PC-9 (cell line): ENCODE results near the gene PAPSS2. TPM values are rescaled to one million over a fixed set of nuclear protein-coding genes. Genes with fewer than 3 reads are reported as not detected.

Experiments
- BruUV-seq: library from RNA; stranded (reverse); fragments of 400-500 nt; replicated peaks from 2 replicates; lab custom pipeline; 2021; lab: Mats Ljungman, UMichigan
- CTCF ChIA-PET: fragments of 300-600 bp; sonication (Branson Sonifier 250); formaldehyde crosslinking; loops from one replicate; lab custom pipeline; 2022; ENCODE audit warnings: antibody characterized with exemption; lab: Charles Lee
- POLR2A ChIA-PET: fragments of 300-600 bp; sonication (Branson Sonifier 250); formaldehyde crosslinking; loops from one replicate; lab custom pipeline; 2022; ENCODE audit warnings: antibody characterized with exemption; ENCODE audit not compliant: unreplicated experiment; lab: Charles Lee
- DNase-seq, 2 experiments: peaks; one replicate each; pipeline versions ENCODE4 v3.0.0 to v3.0.0-alpha.2; 2015 to 2022; ENCODE audit warnings: mixed read lengths in 1 of 2
- H2AFZ ChIP-seq: fragments of 200-600 bp; sonication (generic); 2 replicates; pipeline ENCODE4 v1.8.1; 2017; ENCODE audit warnings: antibody characterized with exemption
- H3F3A ChIP-seq: fragments of 200-600 bp; sonication (generic); 2 replicates; pipeline ENCODE4 v1.8.1; 2017; ENCODE audit warnings: antibody characterized with exemption, mild to moderate bottlenecking, low read depth; ENCODE audit not compliant: insufficient read depth
- H3K27ac ChIP-seq: fragments of 200-600 bp; sonication (generic); 2 replicates; pipeline ENCODE4 v1.6.1; 2016; ENCODE audit warnings: mixed run types
- H3K27me3 ChIP-seq: fragments of 200-600 bp; sonication (generic); 2 replicates; pipeline ENCODE4 v1.6.1; 2016; ENCODE audit warnings: low read depth, mixed run types; ENCODE audit not compliant: insufficient read depth
- H3K36me3 ChIP-seq: fragments of 200-600 bp; sonication (generic); 2 replicates; pipeline ENCODE4 v1.6.1; 2016; ENCODE audit warnings: low read depth, mixed run types
- H3K4me1 ChIP-seq: fragments of 200-600 bp; sonication (generic); replicated peaks from 2 replicates; pipeline ENCODE4 v1.6.1; 2016; ENCODE audit warnings: mixed run types; ENCODE audit not compliant: insufficient read depth
- H3K4me2 ChIP-seq: fragments of 200-600 bp; sonication (generic); 2 replicates; pipeline ENCODE4 v1.6.1; 2017; ENCODE audit warnings: mixed run types
- H3K4me3 ChIP-seq: fragments of 200-600 bp; sonication (generic); 2 replicates; pipeline ENCODE4 v1.6.1; 2016; ENCODE audit warnings: mixed run types
- H3K79me2 ChIP-seq: fragments of 200-600 bp; sonication (generic); 2 replicates; pipeline ENCODE4 v1.6.1; 2017; ENCODE audit warnings: low read depth, mixed run types
- H3K9me2 ChIP-seq: fragments of 200-600 bp; sonication (generic); 2 replicates; pipeline ENCODE4 v1.8.1; 2017; ENCODE audit warnings: mild to moderate bottlenecking; ENCODE audit not compliant: insufficient read depth
- H3K9me3 ChIP-seq: fragments of 200-600 bp; sonication (generic); 2 replicates; pipeline ENCODE4 v1.8.1; 2016; ENCODE audit warnings: low read depth; ENCODE audit not compliant: insufficient read depth
- H4K20me1 ChIP-seq: fragments of 200-600 bp; sonication (generic); 2 replicates; pipeline ENCODE4 v1.8.1; 2017; ENCODE audit not compliant: insufficient read depth
- CTCF ChIP-seq: fragments of 200-600 bp; sonication (generic); conservative IDR thresholded peaks from 2 replicates; pipeline ENCODE4 v1.6.1; 2017; ENCODE audit warnings: mixed run types, antibody characterized with exemption, mild to moderate bottlenecking, moderate library complexity
- EZH2 ChIP-seq: fragments of 200-600 bp; sonication (generic); IDR thresholded peaks from 2 replicates; pipeline ENCODE4 v1.8.0; 2017; ENCODE audit warnings: antibody characterized with exemption, low read depth
- intact Hi-C: fragments of 100-400 bp; cut with micrococcal nuclease; formaldehyde crosslinking; loops from one replicate; pipeline ENCODE4 v1.10.0; 2022; ENCODE audit not compliant: unreplicated experiment
- total RNA-seq: library from RNA; stranded (reverse); gene quantifications from 2 replicates; pipeline ENCODE4 v1.2.3, GENCODE V29; 2021

Gene PAPSS2
- total RNA-seq, 1 experiment from 2014 or later = 37.4 TPM

- Histone ChIP-seq H2AFZ (no peak overlapping the region), H3K27me3 (no peaks in the 10 kb centered on the region), H3K36me3 (no peaks in the 10 kb centered on the region), H3K9me2 (no peaks in the 10 kb centered on the region), H3K4me2 (no peak overlapping the region), H3K4me1 (peaks cover 14% of the 10 kb centered on the region), H3K4me3 (no peak overlapping the region), H3F3A (peaks cover 10% of the 10 kb centered on the region; the same call in 1 of the 2 replicates), H4K20me1 (no peaks in the 10 kb centered on the region), H3K79me2 (no peaks in the 10 kb centered on the region), H3K9me3 (no peaks in the 10 kb centered on the region), H3K27ac (no peak overlapping the region)
- TF ChIP-seq EZH2 = no peak
- no peak for TF ChIP-seq CTCF
- ChIA-PET CTCF (no interaction called here), POLR2A (no interaction called here)
- BruUV-seq = no TSS peak
- DNase-seq = no peak
- intact Hi-C loops = no loop called here
These were observed 12.9 kb downstream of the PAPSS2 start for GRCh38 chr10:87672551-87672950.

GRCh38 chr10:87674943-87675342 is 15.3 kb downstream of the PAPSS2 start:
- no peaks in the 10 kb centered on the region for H4K20me1 ChIP-seq
- no peak overlapping the region for H2AFZ ChIP-seq
- H3K27ac ChIP-seq = no peak overlapping the region
- peaks cover 14% of the 10 kb centered on the region for H3K4me1 ChIP-seq
- no peak overlapping the region for H3K4me3 ChIP-seq
- H3K4me2 ChIP-seq = no peak overlapping the region
- H3F3A ChIP-seq = peaks cover 10% of the 10 kb centered on the region; the same call in 1 of the 2 replicates
- no TSS peak for BruUV-seq
- H3K79me2 ChIP-seq = no peaks in the 10 kb centered on the region
- peak in 1 of 2 experiments; percentile 38 for DNase-seq
- no peaks in the 10 kb centered on the region for H3K9me2 ChIP-seq
- intact Hi-C loops = no loop called here
- H3K9me3 ChIP-seq = no peaks in the 10 kb centered on the region
- no peak for TF ChIP-seq CTCF
- no peak for TF ChIP-seq EZH2
- no peaks in the 10 kb centered on the region for H3K27me3 ChIP-seq
- H3K36me3 ChIP-seq = no peaks in the 10 kb centered on the region
- ChIA-PET POLR2A (no interaction called here), CTCF (no interaction called here)

GRCh38 chr10:87675396-87676376 is 16.0 kb downstream of the PAPSS2 start:
- peak overlapping the region; percentile 66 for H3K27ac ChIP-seq
- CTCF ChIA-PET = interaction anchor here (0.6 to 0.7 kb wide), 2 partner anchors 100 to 128 kb away, joined by 3 to 4 read pairs; no protein-coding TSS in a partner anchor
- DNase-seq = peak in 1 of 2 experiments; percentile 82

More at GRCh38 chr10:87675396-87676376, 16.0 kb downstream of the PAPSS2 start:
- H4K20me1 ChIP-seq = no peaks in the 10 kb centered on the region
- intact Hi-C loops = no loop called here
- no peaks in the 10 kb centered on the region for H3K79me2 ChIP-seq
- peaks cover 14% of the 10 kb centered on the region for H3K4me1 ChIP-seq
- H2AFZ ChIP-seq = no peak overlapping the region
- H3K36me3 ChIP-seq = no peaks in the 10 kb centered on the region
- H3K4me2 ChIP-seq = peak overlapping the region; percentile 44
- BruUV-seq = no TSS peak
- no peak overlapping the region for H3K4me3 ChIP-seq
- H3K9me3 ChIP-seq = no peaks in the 10 kb centered on the region
- no peaks in the 10 kb centered on the region for H3K9me2 ChIP-seq
- POLR2A ChIA-PET = interaction anchor here (0.6 to 0.7 kb wide), 5 partner anchors 11 to 1672 kb away, joined by 3 to 17 read pairs (median 4); partner anchors contain the start of gene MINPP1
- H3F3A ChIP-seq = peaks cover 10% of the 10 kb centered on the region; the same call in 1 of the 2 replicates
- TF ChIP-seq CTCF (no peak), EZH2 (no peak)
- no peaks in the 10 kb centered on the region for H3K27me3 ChIP-seq
